Subcutaneous abdominal adipose tissue (tissue), 5 donors: ENCODE data around the gene CLDN17.

ENCODE experiments used
- H3K27ac ChIP-seq: one replicate; pipeline ENCODE4 v1.7.0; 2013; ENCODE audit warnings: low read depth, mild to moderate bottlenecking, inconsistent platforms, low read length, moderate library complexity
- H3K27me3 ChIP-seq, 5 donors: one replicate each; pipeline ENCODE4 v1.7.0; 2013; ENCODE audit warnings: low read length in 5 of 5, inconsistent platforms in 1 of 5; ENCODE audit not compliant: control insufficient read depth in 5 of 5, insufficient read depth in 4 of 5
- H3K36me3 ChIP-seq, 5 donors: one replicate each; pipeline ENCODE4 v1.7.0; 2013; ENCODE audit warnings: low read length in 5 of 5; ENCODE audit not compliant: control insufficient read depth in 5 of 5, insufficient read depth in 5 of 5
- H3K4me1 ChIP-seq, 5 donors: one replicate each; pipeline ENCODE4 v1.7.0; 2013; ENCODE audit warnings: low read length in 5 of 5, mild to moderate bottlenecking in 3 of 5, moderate library complexity in 1 of 5; ENCODE audit not compliant: control insufficient read depth in 5 of 5, insufficient read depth in 5 of 5
- H3K4me3 ChIP-seq, 5 donors: one replicate each; pipeline ENCODE4 v1.7.0; 2013; ENCODE audit warnings: low read length in 5 of 5, low read depth in 1 of 5
- H3K9ac ChIP-seq, 5 donors: one replicate each; pipeline ENCODE4 v1.7.0; 2013; ENCODE audit warnings: low read length in 5 of 5, mild to moderate bottlenecking in 4 of 5, moderate library complexity in 3 of 5
- H3K9me3 ChIP-seq, 5 donors: one replicate each; pipeline ENCODE4 v1.7.0; 2013; ENCODE audit warnings: low read length in 5 of 5; ENCODE audit not compliant: control insufficient read depth in 5 of 5
- donor health status: healthy.
- donor health status: healthy.
- donor health status: healthy.
- donor health status: healthy.
- donor health status: healthy.

The CLDN17 gene

GRCh38 chr21:30189773-30190172 lies 23.2 kb upstream of the CLDN17 start:
- Histone ChIP-seq H3K9ac (no peak overlapping the region), H3K4me3 (no peak overlapping the region), H3K4me1 (no peaks in the 10 kb centered on the region), H3K9me3 (no peaks in the 10 kb centered on the region), H3K27ac (no peak overlapping the region), H3K36me3 (no peaks in the 10 kb centered on the region), H3K27me3 (no peaks in the 10 kb centered on the region)

DNA sequence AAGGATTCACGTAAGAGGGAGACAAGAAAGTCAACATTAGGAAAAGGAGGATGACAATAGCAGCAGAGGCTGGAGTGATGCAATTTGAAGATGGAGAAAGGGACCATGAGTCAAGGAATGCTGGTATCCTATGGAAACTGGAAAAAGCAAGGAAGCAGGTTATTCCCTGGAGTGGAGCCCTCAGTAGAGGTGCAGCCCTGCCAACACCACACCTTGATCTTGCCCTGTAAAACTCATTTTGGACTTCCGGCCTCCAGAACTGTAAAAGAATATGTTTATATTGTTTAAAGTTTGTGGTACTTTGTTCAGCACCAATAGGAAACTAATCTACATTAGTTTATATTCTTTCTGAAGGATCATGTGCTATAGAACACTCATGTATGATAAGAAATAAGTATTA lies 19.6 kb upstream of the CLDN17 start:
- H3K9me3 ChIP-seq, result no peaks in the 10 kb centered on the region
- H3K4me1 ChIP-seq, result no peaks in the 10 kb centered on the region
- no peak overlapping the region for H3K4me3 ChIP-seq
- no peak overlapping the region for H3K27ac ChIP-seq
- no peaks in the 10 kb centered on the region for H3K27me3 ChIP-seq
- no peak overlapping the region for H3K9ac ChIP-seq
- no peaks in the 10 kb centered on the region for H3K36me3 ChIP-seq

DNA sequence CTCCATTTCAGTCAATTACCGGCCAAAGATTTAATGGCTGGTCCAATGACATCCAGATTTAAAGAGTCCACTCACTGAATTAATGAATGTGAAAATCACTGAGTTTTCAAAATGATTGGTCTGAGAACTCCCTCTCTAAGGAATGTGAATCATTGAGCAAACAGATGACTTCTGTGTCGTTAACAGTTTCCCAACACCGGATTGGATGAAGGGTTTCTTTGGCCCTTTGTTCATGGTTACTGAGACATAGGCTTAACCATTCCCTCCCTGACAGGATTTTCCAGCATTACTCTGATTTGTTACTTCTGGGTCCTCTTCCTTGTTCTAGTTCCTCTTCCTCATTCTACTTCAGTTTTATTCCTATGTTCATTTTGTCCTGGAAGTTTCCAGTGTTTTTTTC lies 1.5 kb upstream of the CLDN17 start:
- H3K9ac ChIP-seq, result no peak overlapping the region
- H3K27me3 ChIP-seq, result no peaks in the 10 kb centered on the region
- H3K9me3 ChIP-seq, result no peaks in the 10 kb centered on the region
- no peaks in the 10 kb centered on the region for H3K36me3 ChIP-seq
- no peak overlapping the region for H3K27ac ChIP-seq
- no peaks in the 10 kb centered on the region for H3K4me1 ChIP-seq
- no peak overlapping the region for H3K4me3 ChIP-seq

DNA sequence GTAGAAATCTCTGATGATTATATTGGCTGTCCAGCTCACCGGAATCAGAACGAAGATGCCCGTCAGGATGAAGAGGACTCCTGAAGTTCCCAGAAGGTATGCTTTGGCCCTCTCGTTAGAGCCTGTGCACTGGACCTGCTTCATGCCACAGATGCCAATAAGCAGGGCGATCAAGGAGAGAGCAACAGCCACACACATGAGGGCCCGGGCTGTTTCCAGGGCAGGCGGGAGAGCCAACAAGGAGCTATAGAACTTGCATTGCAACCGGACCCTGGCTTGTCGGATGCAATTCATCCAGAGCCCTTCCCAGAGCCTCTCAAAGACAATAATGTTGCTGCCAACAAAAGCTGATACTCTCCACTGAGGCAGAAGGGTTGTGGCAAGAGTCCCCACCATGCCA lies 434 bp downstream of the CLDN17 start:
- H3K27me3 ChIP-seq, result peaks cover 0 to 2% (median 0%) of the 10 kb centered on the region in 5 donors
- no peak overlapping the region for H3K27ac ChIP-seq
- H3K9ac ChIP-seq, result no peak overlapping the region
- no peaks in the 10 kb centered on the region for H3K4me1 ChIP-seq
- H3K9me3 ChIP-seq, result no peaks in the 10 kb centered on the region
- H3K4me3 ChIP-seq, result no peak overlapping the region
- no peaks in the 10 kb centered on the region for H3K36me3 ChIP-seq

GRCh38 chr21:30164796-30165195 lies 1.8 kb downstream of the CLDN17 start:
- Histone ChIP-seq H3K27ac (no peak overlapping the region), H3K4me3 (no peak overlapping the region), H3K9me3 (no peaks in the 10 kb centered on the region), H3K27me3 (peaks cover 0 to 2% (median 0%) of the 10 kb centered on the region in 5 donors), H3K9ac (no peak overlapping the region), H3K36me3 (no peaks in the 10 kb centered on the region), H3K4me1 (no peaks in the 10 kb centered on the region)

- no peaks in the 10 kb centered on the region for H3K36me3 ChIP-seq
- no peak overlapping the region for H3K4me3 ChIP-seq
- no peaks in the 10 kb centered on the region for H3K9me3 ChIP-seq
- no peak overlapping the region for H3K9ac ChIP-seq
- no peaks in the 10 kb centered on the region for H3K27me3 ChIP-seq
- no peak overlapping the region for H3K27ac ChIP-seq
- no peaks in the 10 kb centered on the region for H3K4me1 ChIP-seq
Observed at GRCh38 chr21:30153697-30154340, 12.8 kb downstream of the CLDN17 start.

GRCh38 chr21:30152792-30153191 lies 13.8 kb downstream of the CLDN17 start:
- H3K9ac ChIP-seq, result no peak overlapping the region
- H3K9me3 ChIP-seq, result no peaks in the 10 kb centered on the region
- no peak overlapping the region for H3K4me3 ChIP-seq
- no peak overlapping the region for H3K27ac ChIP-seq
- no peaks in the 10 kb centered on the region for H3K36me3 ChIP-seq
- H3K27me3 ChIP-seq, result no peaks in the 10 kb centered on the region
- no peaks in the 10 kb centered on the region for H3K4me1 ChIP-seq

- Histone ChIP-seq H3K36me3 (no peaks in the 10 kb centered on the region), H3K9ac (no peak overlapping the region), H3K9me3 (no peaks in the 10 kb centered on the region), H3K27me3 (no peaks in the 10 kb centered on the region), H3K27ac (no peak overlapping the region), H3K4me3 (no peak overlapping the region), H3K4me1 (no peaks in the 10 kb centered on the region)
Observed at GRCh38 chr21:30148906-30149305, 17.7 kb downstream of the CLDN17 start.

DNA sequence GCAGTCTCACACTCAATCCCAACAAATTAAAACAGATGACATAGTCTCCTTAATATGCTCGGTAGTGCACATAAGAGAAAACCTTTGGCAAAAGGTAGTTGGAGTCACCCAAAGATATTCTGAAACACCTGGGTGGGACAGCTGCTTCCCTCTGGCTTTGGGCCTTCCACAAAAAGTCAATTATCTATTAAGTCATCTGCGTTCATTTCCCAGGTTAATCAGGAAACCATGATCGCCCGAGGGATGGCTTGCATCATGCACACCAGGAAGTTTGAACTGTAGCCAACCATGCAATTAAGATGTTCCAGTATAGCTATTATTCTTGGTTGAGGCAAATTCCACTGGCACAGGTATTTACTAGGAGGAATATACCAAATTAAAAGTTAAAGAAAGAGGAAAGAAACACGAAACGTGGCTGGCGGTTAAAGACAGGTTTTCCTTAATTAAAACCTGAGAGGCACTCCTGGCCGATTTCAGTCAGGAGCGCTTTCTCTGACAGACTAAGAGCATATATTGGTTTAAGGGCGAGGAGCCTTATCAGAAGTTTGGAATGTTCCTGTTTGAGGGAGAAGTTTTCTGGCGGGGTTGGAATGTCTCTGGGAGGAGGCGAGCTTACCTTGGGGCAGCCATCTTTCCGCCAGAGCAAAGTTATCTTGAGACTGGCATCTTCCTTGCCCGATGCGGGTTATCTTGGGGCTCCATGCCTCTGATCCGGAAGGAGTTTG lies 19.9 kb downstream of the CLDN17 start:
- H3K4me1 ChIP-seq, result no peaks in the 10 kb centered on the region
- no peaks in the 10 kb centered on the region for H3K36me3 ChIP-seq
- no peak overlapping the region for H3K27ac ChIP-seq
- H3K9ac ChIP-seq, result no peak overlapping the region
- H3K9me3 ChIP-seq, result no peaks in the 10 kb centered on the region
- H3K27me3 ChIP-seq, result no peaks in the 10 kb centered on the region
- H3K4me3 ChIP-seq, result no peak overlapping the region

DNA sequence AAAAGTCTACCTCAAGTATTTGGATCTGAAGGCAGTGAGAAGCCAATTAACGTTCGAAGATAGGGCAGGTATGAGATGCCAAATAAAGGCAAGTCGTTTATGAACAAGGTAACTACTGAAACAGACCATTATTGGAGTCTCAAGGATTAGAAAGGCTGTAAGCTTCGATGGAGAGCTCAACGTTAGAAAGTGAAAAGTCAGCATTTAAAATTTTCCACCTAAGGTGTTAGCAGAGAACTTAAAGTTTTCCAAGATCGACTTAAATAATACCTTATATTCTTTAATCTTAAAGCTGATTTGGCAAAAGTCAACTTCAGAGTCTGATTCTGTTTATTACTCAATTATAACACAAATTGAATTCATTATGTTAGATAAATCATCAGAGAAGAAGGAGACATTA lies 28.1 kb downstream of the CLDN17 start:
- Histone ChIP-seq H3K36me3 (peaks cover 0 to 3% (median 0%) of the 10 kb centered on the region in 5 donors), H3K9ac (no peak overlapping the region), H3K4me3 (no peak overlapping the region), H3K9me3 (no peaks in the 10 kb centered on the region), H3K4me1 (no peaks in the 10 kb centered on the region), H3K27ac (no peak overlapping the region), H3K27me3 (no peaks in the 10 kb centered on the region)
